Articular chondrocyte of knee joint (primary cell): ENCODE results near the gene ICAM2. TPM values are rescaled to one million over a fixed set of nuclear protein-coding genes. Genes with fewer than 3 reads are reported as not detected.

Experiments
- total RNA-seq: library from RNA; depleted of rRNA; stranded (reverse); fragments of >200 nt; gene quantifications from 2 replicates; pipeline ENCODE4 v1.2.3, GENCODE V29; 2012

The ICAM2 gene
- total RNA-seq = 5.1 and 8.3 TPM in 2 replicates

GRCh38 chr17:64020056-64020766 lies at the start of gene ICAM2:
ICAM2 (minus strand) TSS chr17:64020633; CDS start chr17:64006691, 13,942 bp downstream.

DNA sequence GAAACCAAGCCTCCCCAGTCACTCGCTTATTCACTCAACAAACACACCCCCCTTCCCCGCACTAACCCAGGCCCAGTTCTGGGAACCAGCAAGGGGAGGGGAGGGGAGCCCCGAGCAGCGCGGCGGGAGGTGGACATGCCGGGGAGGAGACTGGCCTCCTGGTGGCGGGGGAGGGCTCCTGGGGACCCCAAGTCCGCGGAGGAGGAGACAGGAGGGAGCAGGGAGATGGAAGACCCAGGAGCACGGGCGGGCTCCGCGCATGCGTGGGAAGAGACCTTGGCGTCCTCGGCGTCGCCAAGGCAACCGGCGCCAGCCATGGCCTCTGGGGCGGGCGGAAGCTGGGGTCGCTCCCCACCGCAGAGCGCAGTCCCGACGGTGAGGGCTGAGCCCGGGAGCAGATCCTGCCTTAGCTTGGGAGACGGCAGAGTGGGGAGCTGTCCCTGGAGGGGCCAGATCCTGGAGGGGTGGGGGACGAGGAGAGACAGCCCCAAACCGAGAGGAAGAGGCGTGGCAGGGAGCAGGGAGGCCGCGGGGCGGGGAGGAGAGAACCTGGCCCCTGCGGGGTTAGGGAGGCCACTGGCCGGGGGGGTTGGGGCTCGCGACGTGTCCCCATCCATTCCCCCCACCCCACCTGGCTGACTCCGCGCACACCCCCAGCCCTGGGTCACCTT lies 22.2 kb downstream of the ICAM2 start, which contains the start of gene PRR29:
Gene PRR29, plus strand, starts transcription at position 302 of the 671 bp plus-strand sequence. Its CDS starts 14 bp downstream, at position 316.

DNA sequence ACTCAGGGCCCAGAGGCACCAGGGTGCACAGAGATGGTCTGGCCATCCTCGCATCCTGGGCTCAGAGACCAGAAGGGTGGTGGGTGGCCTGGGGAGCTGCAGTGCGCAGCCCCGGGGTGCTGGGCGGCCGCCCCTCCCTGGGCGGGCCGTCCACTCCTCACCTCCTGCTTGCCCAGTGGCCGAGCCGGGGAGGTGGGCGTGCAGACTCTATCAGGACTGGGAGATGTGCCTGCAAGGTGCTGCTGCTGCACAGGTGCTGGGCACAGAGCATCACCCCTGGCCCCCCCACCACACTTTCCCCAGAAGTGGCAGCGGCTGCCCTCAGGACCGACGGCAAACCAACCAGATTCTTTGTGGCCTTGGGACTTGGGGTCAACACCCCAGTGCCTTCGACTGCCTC lies 47.6 kb downstream of the ICAM2 start, which contains the start of gene SCN4A:
Gene SCN4A, minus strand, starts transcription at position 123 of the 400 bp plus-strand sequence. Its CDS starts 77 bp downstream, at position 46.

Other genes with a start within 250 kb of the ICAM2 start
- 68.4 and 72.0 TPM in 2 replicates for gene CCDC47, start 247.0 kb downstream of the ICAM2 start, total RNA-seq
- gene DDX42, start 246.5 kb downstream of the ICAM2 start, total RNA-seq = 79.3 and 89.4 TPM in 2 replicates
- gene PSMC5, start 193.2 kb downstream of the ICAM2 start, total RNA-seq = 69.6 and 74.1 TPM in 2 replicates
- gene FTSJ3, start 193.0 kb downstream of the ICAM2 start, total RNA-seq = 41.1 and 46.3 TPM in 2 replicates
- 65.2 and 77.0 TPM in 2 replicates for gene SMARCD2, start 177.9 kb downstream of the ICAM2 start, total RNA-seq
- gene CSH2, start 147.0 kb downstream of the ICAM2 start, total RNA-seq = not detected in 2 replicates
- gene GH2, start 138.7 kb downstream of the ICAM2 start, total RNA-seq = not detected in 2 replicates
- not detected in 2 replicates for gene CSH1, start 124.1 kb downstream of the ICAM2 start, total RNA-seq
- not detected in 2 replicates for gene CSHL1, start 109.4 kb downstream of the ICAM2 start, total RNA-seq
- not detected in 2 replicates for gene GH1, start 101.8 kb downstream of the ICAM2 start, total RNA-seq
- gene CD79B, start 88.3 kb downstream of the ICAM2 start, total RNA-seq = 7.5 and 14.1 TPM in 2 replicates
- 0.13 TPM in 1 of 2 replicates, not detected in the other for gene SCN4A, start 47.7 kb downstream of the ICAM2 start, total RNA-seq
- 0.32 and 0.39 TPM in 2 replicates for gene PRR29, start 22.3 kb downstream of the ICAM2 start, total RNA-seq
- 7.3 and 9.4 TPM in 2 replicates for gene ERN1, start 109.5 kb upstream of the ICAM2 start, total RNA-seq
- gene TEX2, start 242.6 kb upstream of the ICAM2 start, total RNA-seq = 18.3 and 21.4 TPM in 2 replicates